Osteoblast (primary cell): ENCODE results near the gene DBNL. TPM values are rescaled to one million over a fixed set of nuclear protein-coding genes. Genes with fewer than 3 reads are reported as not detected.

Experiments used
- DNase-seq: peaks from one replicate; pipeline ENCODE4 v3.0.0; 2011; ENCODE audit warnings: low spot score, mixed read lengths; ENCODE audit not compliant: insufficient read length; ENCODE audit errors: missing footprints
- H2AFZ ChIP-seq: 2 replicates; pipeline ENCODE4 v1.6.0; 2011; ENCODE audit warnings: mild to moderate bottlenecking, low read length
- H3K27ac ChIP-seq: 2 replicates; pipeline ENCODE4 v1.5.1; 2011; ENCODE audit warnings: mild to moderate bottlenecking, low read depth, low read length, moderate library complexity
- H3K27me3 ChIP-seq: 2 replicates; pipeline ENCODE4 v1.6.0; 2012; ENCODE audit warnings: mild to moderate bottlenecking, control low read depth, inconsistent platforms, low read length, moderate library complexity; ENCODE audit not compliant: insufficient read depth
- H3K36me3 ChIP-seq: 2 replicates; pipeline ENCODE4 v1.5.1; 2011; ENCODE audit warnings: mild to moderate bottlenecking, low read length, control low read depth, moderate library complexity; ENCODE audit not compliant: insufficient read depth
- H3K4me1 ChIP-seq: 2 replicates; pipeline ENCODE4 v1.5.1; 2011; ENCODE audit warnings: mild to moderate bottlenecking, low read length, control low read depth, moderate library complexity; ENCODE audit not compliant: insufficient read depth
- H3K4me2 ChIP-seq: 2 replicates; pipeline ENCODE4 v1.6.0; 2011; ENCODE audit warnings: mild to moderate bottlenecking, low read length; ENCODE audit not compliant: insufficient read depth
- H3K4me3 ChIP-seq: fragments of 200-600 bp; sonication (generic); 3 replicates; pipeline ENCODE4 v1.5.1; 2012; ENCODE audit warnings: mild to moderate bottlenecking, low read length, inconsistent platforms; ENCODE audit not compliant: insufficient read depth
- H3K79me2 ChIP-seq: 2 replicates; pipeline ENCODE4 v1.6.0; 2012; ENCODE audit warnings: mild to moderate bottlenecking, low read length, control low read depth, inconsistent platforms; ENCODE audit not compliant: insufficient read depth
- H3K9me3 ChIP-seq: 2 replicates; pipeline ENCODE4 v1.5.1; 2011; ENCODE audit warnings: low read depth, low read length, control low read depth
- H4K20me1 ChIP-seq: 2 replicates; pipeline ENCODE4 v1.6.0; 2012; ENCODE audit warnings: mild to moderate bottlenecking, low read length, control low read depth; ENCODE audit not compliant: insufficient read depth
- total RNA-seq: library from RNA; depleted of rRNA; stranded (reverse); fragments of >200 nt; gene quantifications from 2 replicates; pipeline ENCODE4 v1.2.3, GENCODE V29; 2012
- TF ChIP-seq, protein P1 (sequence below): IDR thresholded peaks from 2 replicates; pipeline ENCODE4 v1.5.1; 2011; ENCODE audit warnings: mild to moderate bottlenecking, low read depth, low read length, moderate library complexity; ENCODE audit errors: extremely low read depth

The DBNL gene
- total RNA-seq, 1 donor: 105 TPM

DNA sequence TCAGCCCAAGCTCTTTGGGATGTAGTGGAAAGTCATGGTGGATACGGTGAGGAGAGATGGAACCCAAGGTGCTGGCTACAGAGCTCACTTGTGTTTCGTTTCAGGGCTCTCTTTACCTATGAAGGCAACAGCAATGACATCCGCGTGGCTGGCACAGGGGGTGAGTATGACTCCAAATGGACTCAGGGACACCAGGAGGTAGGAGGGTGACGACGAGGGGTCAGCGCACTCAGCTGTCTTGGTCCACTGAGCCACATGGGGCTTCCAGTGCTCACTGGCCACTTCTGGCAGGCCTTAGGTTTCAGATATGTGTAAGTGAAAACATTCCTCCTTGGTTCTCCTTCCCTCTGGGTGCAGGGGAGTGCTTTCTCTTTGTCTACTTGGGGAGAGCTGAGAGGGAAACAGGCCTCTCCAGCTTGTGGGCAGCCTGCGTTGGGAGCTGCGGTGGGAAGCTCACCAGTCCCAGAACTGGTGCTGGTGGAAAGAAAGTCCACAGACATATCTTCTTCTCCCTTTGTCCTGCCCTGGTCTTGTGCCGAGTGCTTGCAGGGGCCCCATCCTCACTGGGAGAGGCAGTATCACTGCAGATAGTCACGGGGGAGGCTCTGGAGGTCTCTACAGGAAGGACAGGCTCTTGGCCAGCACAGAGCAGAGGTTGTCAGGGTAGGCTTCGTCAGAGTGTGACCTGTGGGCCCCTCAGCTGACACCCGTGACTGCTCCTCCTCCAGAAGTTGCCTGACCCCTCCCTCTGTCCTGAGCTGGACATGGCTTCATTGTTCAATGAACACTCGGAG, 5.8 kb downstream of the DBNL start:
- TF ChIP-seq, protein P1, sequence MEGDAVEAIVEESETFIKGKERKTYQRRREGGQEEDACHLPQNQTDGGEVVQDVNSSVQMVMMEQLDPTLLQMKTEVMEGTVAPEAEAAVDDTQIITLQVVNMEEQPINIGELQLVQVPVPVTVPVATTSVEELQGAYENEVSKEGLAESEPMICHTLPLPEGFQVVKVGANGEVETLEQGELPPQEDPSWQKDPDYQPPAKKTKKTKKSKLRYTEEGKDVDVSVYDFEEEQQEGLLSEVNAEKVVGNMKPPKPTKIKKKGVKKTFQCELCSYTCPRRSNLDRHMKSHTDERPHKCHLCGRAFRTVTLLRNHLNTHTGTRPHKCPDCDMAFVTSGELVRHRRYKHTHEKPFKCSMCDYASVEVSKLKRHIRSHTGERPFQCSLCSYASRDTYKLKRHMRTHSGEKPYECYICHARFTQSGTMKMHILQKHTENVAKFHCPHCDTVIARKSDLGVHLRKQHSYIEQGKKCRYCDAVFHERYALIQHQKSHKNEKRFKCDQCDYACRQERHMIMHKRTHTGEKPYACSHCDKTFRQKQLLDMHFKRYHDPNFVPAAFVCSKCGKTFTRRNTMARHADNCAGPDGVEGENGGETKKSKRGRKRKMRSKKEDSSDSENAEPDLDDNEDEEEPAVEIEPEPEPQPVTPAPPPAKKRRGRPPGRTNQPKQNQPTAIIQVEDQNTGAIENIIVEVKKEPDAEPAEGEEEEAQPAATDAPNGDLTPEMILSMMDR: no peak
- Histone ChIP-seq H3K4me2 (no peak overlapping the region), H3K27ac (no peak overlapping the region), H3K79me2 (peaks cover 82% of the 10 kb centered on the region), H3K9me3 (no peaks in the 10 kb centered on the region), H4K20me1 (peaks cover 46% of the 10 kb centered on the region), H3K36me3 (peaks cover 48% of the 10 kb centered on the region), H3K4me1 (peaks cover 9% of the 10 kb centered on the region), H2AFZ (no peak overlapping the region), H3K4me3 (no peak overlapping the region), H3K27me3 (no peaks in the 10 kb centered on the region)
- DNase-seq: no peak

DNA sequence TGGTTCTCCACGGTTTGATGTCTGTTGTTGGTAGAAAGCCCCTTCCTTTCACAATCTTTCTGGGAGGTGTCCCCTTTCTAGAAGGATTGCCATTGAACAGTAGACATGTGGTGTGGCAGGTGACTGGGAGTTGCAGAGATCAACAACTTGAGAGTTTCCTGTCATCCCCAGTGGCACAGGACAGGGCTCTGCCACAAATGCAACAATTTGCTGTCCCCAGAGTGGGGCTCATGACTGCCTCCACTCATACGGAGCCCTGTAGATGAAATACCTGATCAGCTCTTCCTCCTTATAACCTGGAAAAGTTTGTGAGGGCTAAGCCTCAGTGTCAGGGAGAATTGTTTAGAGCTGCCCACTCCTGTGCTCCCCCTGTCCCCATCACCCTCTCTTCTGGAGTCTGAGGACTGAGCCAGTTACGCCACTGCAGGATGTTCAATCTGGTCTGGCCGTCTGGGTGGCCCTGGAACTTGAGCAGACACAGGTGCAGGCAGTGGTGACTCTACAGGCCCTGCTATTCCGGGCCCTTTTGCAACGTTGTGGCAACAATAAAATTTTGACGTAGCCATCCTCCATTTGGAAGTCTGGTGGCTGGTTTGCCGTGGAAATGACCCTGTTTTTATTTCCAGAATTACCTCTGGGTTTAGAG, 6.5 kb downstream of the DBNL start:
- H3K36me3 ChIP-seq: peaks cover 50% of the 10 kb centered on the region
- peaks cover 81% of the 10 kb centered on the region for H3K79me2 ChIP-seq
- no peak overlapping the region for H2AFZ ChIP-seq
- H3K4me1 ChIP-seq: peaks cover 2% of the 10 kb centered on the region
- H3K9me3 ChIP-seq: no peaks in the 10 kb centered on the region
- H3K27ac ChIP-seq: no peak overlapping the region
- TF ChIP-seq, protein P1: no peak
- H3K4me3 ChIP-seq: no peak overlapping the region
- no peaks in the 10 kb centered on the region for H3K27me3 ChIP-seq
- H3K4me2 ChIP-seq: no peak overlapping the region
- peaks cover 45% of the 10 kb centered on the region for H4K20me1 ChIP-seq
- no peak for DNase-seq

DNA sequence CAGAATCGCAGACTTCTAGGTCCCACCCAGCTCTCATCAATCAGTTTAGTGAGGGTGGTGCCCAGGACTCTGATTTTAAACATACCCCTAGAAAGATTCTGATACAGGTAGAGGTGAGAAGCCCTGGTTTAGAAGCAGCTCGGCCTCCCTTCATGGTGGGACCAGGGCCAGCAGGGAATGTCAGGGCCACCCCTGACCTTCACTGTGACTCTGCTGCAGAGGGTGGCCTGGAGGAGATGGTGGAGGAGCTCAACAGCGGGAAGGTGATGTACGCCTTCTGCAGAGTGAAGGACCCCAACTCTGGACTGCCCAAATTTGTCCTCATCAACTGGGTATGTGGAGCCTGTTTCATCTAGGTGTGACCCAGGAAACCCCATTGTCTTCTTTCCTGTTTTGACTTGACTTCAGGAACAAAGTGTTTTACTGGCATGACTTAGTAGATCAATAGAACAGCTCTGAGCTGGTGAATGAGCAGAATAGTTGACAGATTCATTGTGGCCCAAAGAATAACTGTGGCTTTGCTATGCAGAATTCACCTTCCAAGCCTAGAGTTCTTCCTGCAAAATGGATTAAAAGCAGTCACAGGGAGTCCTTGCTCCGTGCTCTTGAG, 7.2 kb downstream of the DBNL start:
- Histone ChIP-seq H3K27me3 (no peaks in the 10 kb centered on the region), H2AFZ (no peak overlapping the region), H3K36me3 (peaks cover 53% of the 10 kb centered on the region), H3K4me1 (no peaks in the 10 kb centered on the region), H3K9me3 (no peaks in the 10 kb centered on the region), H3K4me2 (no peak overlapping the region), H3K79me2 (peaks cover 78% of the 10 kb centered on the region), H3K27ac (no peak overlapping the region), H4K20me1 (peaks cover 45% of the 10 kb centered on the region), H3K4me3 (no peak overlapping the region)
- no peak for DNase-seq
- TF ChIP-seq, protein P1: no peak
